WTC11 (cell line): Measurements from ENCODE around the gene STK11. TPM values are rescaled to one million over a fixed set of nuclear protein-coding genes. Genes with fewer than 3 reads are reported as not detected.
A peak's percentile ranks its signal among the peaks of the same experiment; 100 is the strongest.

Experiments used
- ATAC-seq: fragments of 200-7000 bp; cut with Tn5 transposase; 2 replicates; pipeline ENCODE4 v1.10.0; 2021; ENCODE audit warnings: mild to moderate bottlenecking, moderate library complexity
- CTCF ChIA-PET: fragments of 300-600 bp; sonication (Branson Sonifier 250); formaldehyde crosslinking; loops from one replicate; lab custom pipeline; 2021; ENCODE audit warnings: antibody characterized with exemption; lab: Charles Lee
- POLR2A ChIA-PET: fragments of 350-600 bp; sonication (Branson Sonifier 250); formaldehyde crosslinking; loops from one replicate; lab custom pipeline; 2021; ENCODE audit warnings: antibody characterized with exemption; lab: Charles Lee
- DNase-seq: peaks from one replicate; pipeline ENCODE4 v3.0.0; 2021; ENCODE audit warnings: low spot score
- H3K27ac Mint-ChIP-seq: 2 replicates; pipeline ENCODE4 v1.8.0; 2021; ENCODE audit warnings: mixed read lengths
- H3K27me3 Mint-ChIP-seq: 2 replicates; pipeline ENCODE4 v1.8.0; 2021; ENCODE audit warnings: low read depth, mild to moderate bottlenecking, moderate library complexity, mixed read lengths
- H3K36me3 Mint-ChIP-seq: 2 replicates; pipeline ENCODE4 v1.8.0; 2021; ENCODE audit warnings: mixed read lengths
- H3K4me1 Mint-ChIP-seq: 2 replicates; pipeline ENCODE4 v1.8.0; 2022; ENCODE audit warnings: mixed read lengths
- H3K4me3 Mint-ChIP-seq: 2 replicates; pipeline ENCODE4 v1.8.0; 2021; ENCODE audit warnings: mild to moderate bottlenecking, moderate library complexity, mixed read lengths
- H3K9me3 Mint-ChIP-seq: 2 replicates; pipeline ENCODE4 v1.8.0; 2021; ENCODE audit warnings: mixed read lengths
- AR ChIP-seq: fragments of 250-450 bp; sonication (Bioruptor Pico); IDR thresholded peaks from 2 replicates; pipeline ENCODE4 v1.9.0; 2021; ENCODE audit warnings: mild to moderate bottlenecking
- ESRRA ChIP-seq: sonication (generic); formaldehyde crosslinking; IDR thresholded peaks from 2 replicates; pipeline ENCODE4 v1.8.1; 2022; ENCODE audit warnings: mild to moderate bottlenecking, missing genetic modification reagents, borderline replicate concordance
- FOXJ3 ChIP-seq: sonication (generic); formaldehyde crosslinking; IDR thresholded peaks from 2 replicates; pipeline ENCODE4 v1.9.0; 2021; ENCODE audit warnings: missing genetic modification reagents, mild to moderate bottlenecking, borderline replicate concordance
- IRF2 ChIP-seq: sonication (generic); formaldehyde crosslinking; IDR thresholded peaks from 2 replicates; pipeline ENCODE4 v1.8.0; 2022; ENCODE audit warnings: low read depth, missing genetic modification reagents, borderline replicate concordance
- JUN ChIP-seq: sonication (generic); formaldehyde crosslinking; IDR thresholded peaks from 2 replicates; pipeline ENCODE4 v1.8.0; 2023; ENCODE audit warnings: mild to moderate bottlenecking, missing genetic modification reagents
- KAT7 ChIP-seq: sonication (generic); formaldehyde crosslinking; IDR thresholded peaks from 2 replicates; pipeline ENCODE4 v1.8.1; 2023; ENCODE audit warnings: missing genetic modification reagents, mild to moderate bottlenecking, borderline replicate concordance
- PRDM15 ChIP-seq: sonication (generic); formaldehyde crosslinking; IDR thresholded peaks from 2 replicates; pipeline ENCODE4 v1.8.0; 2022; ENCODE audit warnings: missing genetic modification reagents
- PRRX2 ChIP-seq: fragments of 250-450 bp; sonication (Bioruptor Pico); IDR thresholded peaks from 2 replicates; pipeline ENCODE4 v1.8.0; 2021; ENCODE audit warnings: mild to moderate bottlenecking
- RELA ChIP-seq: sonication (generic); formaldehyde crosslinking; IDR thresholded peaks from 2 replicates; pipeline ENCODE4 v1.8.1; 2022; ENCODE audit warnings: missing genetic modification reagents, mild to moderate bottlenecking, borderline replicate concordance
- ZNF425 ChIP-seq: fragments of 250-450 bp; sonication (Bioruptor Pico); conservative IDR thresholded peaks from 2 replicates; pipeline ENCODE4 v1.9.0; 2021; ENCODE audit warnings: mild to moderate bottlenecking
- total RNA-seq: library from RNA; stranded (reverse); gene quantifications from 3 replicates; pipeline ENCODE4 v1.2.3, GENCODE V29; 2021
- TF ChIP-seq, protein P1 (sequence below): sonication (generic); formaldehyde crosslinking; IDR thresholded peaks from 2 replicates; pipeline ENCODE4 v1.8.1; 2023; ENCODE audit warnings: mild to moderate bottlenecking, missing genetic modification reagents, moderate library complexity
- TF ChIP-seq, protein P2 (sequence below): sonication (generic); formaldehyde crosslinking; IDR thresholded peaks from 2 replicates; pipeline ENCODE4 v1.8.1; 2023; ENCODE audit warnings: mild to moderate bottlenecking, moderate library complexity, missing genetic modification reagents
- TF ChIP-seq, protein P3 (sequence below): sonication (generic); formaldehyde crosslinking; IDR thresholded peaks from 2 replicates; pipeline ENCODE4 v1.8.0; 2023; ENCODE audit warnings: missing genetic modification reagents, mild to moderate bottlenecking, borderline replicate concordance

STK11 gene
- total RNA-seq, 1 experiment from 2014 or later, result 112 TPM

DNA sequence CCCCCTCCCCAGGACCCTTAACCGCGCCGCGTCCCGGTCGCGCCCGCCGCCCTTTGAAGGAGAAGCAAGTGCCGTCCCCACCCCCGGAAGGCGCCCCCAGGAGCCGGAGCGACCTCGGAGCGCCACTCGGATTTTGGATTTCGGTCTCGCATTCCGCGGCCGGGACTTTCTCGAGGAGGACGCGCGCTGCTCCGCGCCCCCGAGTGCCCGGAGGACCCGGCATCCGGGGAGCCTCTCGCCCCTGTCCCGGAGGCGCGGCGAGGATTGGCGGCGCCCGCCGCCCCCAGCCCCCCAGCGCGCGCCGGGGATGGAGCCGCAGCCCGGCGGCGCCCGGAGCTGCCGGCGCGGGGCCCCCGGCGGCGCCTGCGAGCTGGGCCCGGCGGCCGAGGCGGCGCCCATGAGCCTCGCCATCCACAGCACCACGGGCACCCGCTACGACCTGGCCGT lies 44.4 kb downstream of the STK11 start:
- ChIA-PET POLR2A (no interaction called here), CTCF (no interaction called here)
- Mint-ChIP-seq H3K4me3 (peak overlapping the region; percentile 65), H3K9me3 (no peaks in the 10 kb centered on the region), H3K36me3 (peaks cover 16% of the 10 kb centered on the region), H3K27me3 (no peaks in the 10 kb centered on the region), H3K27ac (no peak overlapping the region), H3K4me1 (peaks cover 9% of the 10 kb centered on the region; the same call in 1 of the 2 replicates)
- DNase-seq, result no peak
- ATAC-seq, result no peak
- TF ChIP-seq, protein P1, sequence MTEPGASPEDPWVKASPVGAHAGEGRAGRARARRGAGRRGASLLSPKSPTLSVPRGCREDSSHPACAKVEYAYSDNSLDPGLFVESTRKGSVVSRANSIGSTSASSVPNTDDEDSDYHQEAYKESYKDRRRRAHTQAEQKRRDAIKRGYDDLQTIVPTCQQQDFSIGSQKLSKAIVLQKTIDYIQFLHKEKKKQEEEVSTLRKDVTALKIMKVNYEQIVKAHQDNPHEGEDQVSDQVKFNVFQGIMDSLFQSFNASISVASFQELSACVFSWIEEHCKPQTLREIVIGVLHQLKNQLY (CRISPR knock-in tag), result no peak
- TF ChIP-seq RELA (CRISPR knock-in tag) (no peak), JUN (CRISPR knock-in tag) (peak; percentile 13; the same call in 1 of the 2 replicates), PRRX2 (0 out of 2 replicates have a peak, but pooled peaks have one; percentile 1), ESRRA (CRISPR knock-in tag) (no peak), ZNF425 (CRISPR knock-in tag) (no peak)

DNA sequence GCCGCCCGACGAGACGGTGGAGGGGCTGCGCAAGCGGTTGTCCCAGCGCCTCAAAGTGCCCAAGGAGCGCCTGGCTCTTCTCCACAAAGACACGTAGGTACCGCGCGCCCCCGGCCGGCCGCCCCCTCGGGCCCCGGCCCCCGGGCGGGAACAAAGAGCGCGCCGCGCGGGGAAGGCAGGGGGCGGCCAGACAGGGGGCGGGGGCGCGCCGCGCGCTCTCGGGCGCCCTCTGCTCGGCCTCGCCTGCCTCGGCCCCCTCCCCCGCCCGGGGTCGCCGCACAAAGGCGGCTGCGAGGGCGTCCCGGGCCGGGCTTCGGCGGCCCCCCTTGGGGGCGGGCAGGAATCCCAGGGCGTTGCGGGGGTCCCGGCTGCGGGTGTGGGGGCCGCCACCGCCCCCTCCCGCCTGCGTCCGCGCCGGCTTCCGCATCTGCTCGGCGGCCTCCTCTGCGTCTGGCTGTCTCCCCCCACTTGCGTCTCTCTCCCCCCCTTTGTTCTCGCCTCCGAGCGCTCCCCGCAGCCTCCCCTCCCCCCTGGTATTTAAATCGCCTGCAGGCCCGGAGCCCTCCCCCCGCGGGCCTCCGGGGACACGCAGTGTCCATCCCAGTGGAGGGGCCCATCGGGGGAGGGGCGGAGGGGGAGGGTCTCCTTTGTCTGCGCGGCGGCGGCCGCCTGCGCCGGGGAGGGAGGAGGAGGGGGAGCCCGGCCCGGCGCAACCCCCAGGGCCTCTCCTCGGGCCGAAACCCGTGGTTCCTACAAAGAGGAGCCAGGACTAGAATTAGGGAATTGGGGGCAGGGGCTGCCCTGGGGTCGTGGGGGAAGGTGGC lies 45.1 kb downstream of the STK11 start:
- peak; percentile 79 for DNase-seq
- CTCF ChIA-PET, result no interaction called here
- peaks cover 9% of the 10 kb centered on the region; the same call in 1 of the 2 replicates for H3K4me1 Mint-ChIP-seq
- no peaks in the 10 kb centered on the region for H3K9me3 Mint-ChIP-seq
- POLR2A ChIA-PET, result interaction anchor here (1.2 kb wide), 1 partner anchor 16 kb away, joined by 5 read pairs; no protein-coding TSS in a partner anchor
- H3K36me3 Mint-ChIP-seq, result peaks cover 21% of the 10 kb centered on the region
- H3K27ac Mint-ChIP-seq, result no peak overlapping the region
- peak overlapping the region; percentile 81 for H3K4me3 Mint-ChIP-seq
- no peaks in the 10 kb centered on the region for H3K27me3 Mint-ChIP-seq
- ATAC-seq, result no peak
- TF ChIP-seq PRDM15 (CRISPR knock-in tag) (no peak), FOXJ3 (CRISPR knock-in tag) (no peak), AR (CRISPR knock-in tag) (no peak), IRF2 (no peak), KAT7 (CRISPR knock-in tag) (0 out of 2 replicates have a peak, but pooled peaks have one; percentile 77)
- TF ChIP-seq, protein P2, sequence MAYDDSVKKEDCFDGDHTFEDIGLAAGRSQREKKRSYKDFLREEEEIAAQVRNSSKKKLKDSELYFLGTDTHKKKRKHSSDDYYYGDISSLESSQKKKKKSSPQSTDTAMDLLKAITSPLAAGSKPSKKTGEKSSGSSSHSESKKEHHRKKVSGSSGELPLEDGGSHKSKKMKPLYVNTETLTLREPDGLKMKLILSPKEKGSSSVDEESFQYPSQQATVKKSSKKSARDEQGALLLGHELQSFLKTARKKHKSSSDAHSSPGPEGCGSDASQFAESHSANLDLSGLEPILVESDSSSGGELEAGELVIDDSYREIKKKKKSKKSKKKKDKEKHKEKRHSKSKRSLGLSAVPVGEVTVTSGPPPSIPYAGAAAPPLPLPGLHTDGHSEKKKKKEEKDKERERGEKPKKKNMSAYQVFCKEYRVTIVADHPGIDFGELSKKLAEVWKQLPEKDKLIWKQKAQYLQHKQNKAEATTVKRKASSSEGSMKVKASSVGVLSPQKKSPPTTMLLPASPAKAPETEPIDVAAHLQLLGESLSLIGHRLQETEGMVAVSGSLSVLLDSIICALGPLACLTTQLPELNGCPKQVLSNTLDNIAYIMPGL (CRISPR knock-in tag), result peak; percentile 37; the same call in 1 of the 2 replicates
- TF ChIP-seq, protein P3, sequence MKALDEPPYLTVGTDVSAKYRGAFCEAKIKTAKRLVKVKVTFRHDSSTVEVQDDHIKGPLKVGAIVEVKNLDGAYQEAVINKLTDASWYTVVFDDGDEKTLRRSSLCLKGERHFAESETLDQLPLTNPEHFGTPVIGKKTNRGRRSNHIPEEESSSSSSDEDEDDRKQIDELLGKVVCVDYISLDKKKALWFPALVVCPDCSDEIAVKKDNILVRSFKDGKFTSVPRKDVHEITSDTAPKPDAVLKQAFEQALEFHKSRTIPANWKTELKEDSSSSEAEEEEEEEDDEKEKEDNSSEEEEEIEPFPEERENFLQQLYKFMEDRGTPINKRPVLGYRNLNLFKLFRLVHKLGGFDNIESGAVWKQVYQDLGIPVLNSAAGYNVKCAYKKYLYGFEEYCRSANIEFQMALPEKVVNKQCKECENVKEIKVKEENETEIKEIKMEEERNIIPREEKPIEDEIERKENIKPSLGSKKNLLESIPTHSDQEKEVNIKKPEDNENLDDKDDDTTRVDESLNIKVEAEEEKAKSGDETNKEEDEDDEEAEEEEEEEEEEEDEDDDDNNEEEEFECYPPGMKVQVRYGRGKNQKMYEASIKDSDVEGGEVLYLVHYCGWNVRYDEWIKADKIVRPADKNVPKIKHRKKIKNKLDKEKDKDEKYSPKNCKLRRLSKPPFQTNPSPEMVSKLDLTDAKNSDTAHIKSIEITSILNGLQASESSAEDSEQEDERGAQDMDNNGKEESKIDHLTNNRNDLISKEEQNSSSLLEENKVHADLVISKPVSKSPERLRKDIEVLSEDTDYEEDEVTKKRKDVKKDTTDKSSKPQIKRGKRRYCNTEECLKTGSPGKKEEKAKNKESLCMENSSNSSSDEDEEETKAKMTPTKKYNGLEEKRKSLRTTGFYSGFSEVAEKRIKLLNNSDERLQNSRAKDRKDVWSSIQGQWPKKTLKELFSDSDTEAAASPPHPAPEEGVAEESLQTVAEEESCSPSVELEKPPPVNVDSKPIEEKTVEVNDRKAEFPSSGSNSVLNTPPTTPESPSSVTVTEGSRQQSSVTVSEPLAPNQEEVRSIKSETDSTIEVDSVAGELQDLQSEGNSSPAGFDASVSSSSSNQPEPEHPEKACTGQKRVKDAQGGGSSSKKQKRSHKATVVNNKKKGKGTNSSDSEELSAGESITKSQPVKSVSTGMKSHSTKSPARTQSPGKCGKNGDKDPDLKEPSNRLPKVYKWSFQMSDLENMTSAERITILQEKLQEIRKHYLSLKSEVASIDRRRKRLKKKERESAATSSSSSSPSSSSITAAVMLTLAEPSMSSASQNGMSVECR, result no peak
